Measurements from ENCODE around the gene CDKAL1. TPM values are rescaled to one million over a fixed set of nuclear protein-coding genes. Genes with fewer than 3 reads are reported as not detected.

Gene CDKAL1
- total and polyA plus RNA-seq, 2 donors (not counting 3 experiments of a cell fraction or from before 2014, with no cell fraction given), result 6.1 to 20.5 TPM

GRCh38 chr6:21128601-21129000 is 594.3 kb downstream of the CDKAL1 start:
- POLR2A ChIA-PET, result no interaction called here
- H2AFZ ChIP-seq (ENCODE audit: low read depth, low read length), result no peak overlapping the region
- no peak overlapping the region for H3K4me3 ChIP-seq (replicated peaks in 1 of 3; ENCODE audit: insufficient read depth in 1 of 3, low read depth in 1 of 3, low read length in 3 of 3)
- TF ChIP-seq POLR2AphosphoS5 (IDR thresholded peaks at IDR 0.05; ENCODE audit: insufficient read depth, low read depth, low read length), result no peak
- no peak for TF ChIP-seq JUN (IDR thresholded peaks at IDR 0.05; ENCODE audit: borderline replicate concordance, insufficient read depth, insufficient read length, low read depth)
- H4K20me1 ChIP-seq (replicated peaks; ENCODE audit: control insufficient read depth, extremely low read depth, insufficient read depth, low read length), result no peaks in the 10 kb centered on the region
- peaks cover 4% of the 10 kb centered on the region for H3K4me1 ChIP-seq (ENCODE audit: control insufficient read depth, extremely low read depth, insufficient read depth, low read length)
- H3K36me3 ChIP-seq (ENCODE audit: control insufficient read depth in 2 of 2, extremely low read depth in 1 of 2, insufficient read depth in 2 of 2, low read length in 2 of 2), result no peaks in the 10 kb centered on the region
- CTCF ChIA-PET, result no interaction called here
- FAIRE-seq (no peak), DNase-seq (ENCODE audit: low read depth, low spot score) (no peak)
- intact Hi-C loops (cut with micrococcal nuclease) (no loop called here), dilution Hi-C loops (cut with MboI; ENCODE audit: extremely low pct_ligation_motif_present, low sequenced_read_pairs) (no loop called here)
- no peaks in the 10 kb centered on the region for H3K9me1 ChIP-seq (replicated peaks; ENCODE audit: control insufficient read depth, extremely low read depth, insufficient read depth, low read length)
- no peaks in the 10 kb centered on the region for H3K9me3 ChIP-seq (replicated peaks; ENCODE audit: control insufficient read depth, insufficient read depth, low read length)
- H3K79me2 ChIP-seq (ENCODE audit: control insufficient read depth, insufficient read depth, low read length), result no peaks in the 10 kb centered on the region
- H3K27me3 ChIP-seq (ENCODE audit: control insufficient read depth in 2 of 2, insufficient read depth in 2 of 2, low read length in 2 of 2), result no peaks in the 10 kb centered on the region
- H3K4me2 ChIP-seq (ENCODE audit: insufficient read depth, low read length), result no peak overlapping the region
- no peak overlapping the region for H3K27ac ChIP-seq (ENCODE audit: insufficient read depth, low read depth, low read length)
- no peak overlapping the region for H3K9ac ChIP-seq (replicated peaks; ENCODE audit: extremely low read depth, insufficient read depth, low read length)
- no TSS peak for BruUV-seq (replicated peaks)

- H3K79me2 ChIP-seq (ENCODE audit: control insufficient read depth, insufficient read depth, low read length), result no peaks in the 10 kb centered on the region
- no peak for FAIRE-seq
- peaks cover 4% of the 10 kb centered on the region for H3K4me1 ChIP-seq (ENCODE audit: control insufficient read depth, extremely low read depth, insufficient read depth, low read length)
- CTCF ChIA-PET, result no interaction called here
- TF ChIP-seq CTCF (IDR thresholded peaks at IDR 0.05; ENCODE audit: extremely low read depth in 1 of 2, insufficient read depth in 1 of 2, low read depth in 1 of 2, low read length in 2 of 2), result no peak
- no peak for TF ChIP-seq MYC (IDR thresholded peaks at IDR 0.05; ENCODE audit: low read depth, low read length)
- TF ChIP-seq POLR2A (IDR thresholded peaks at IDR 0.05; ENCODE audit: low read depth, low read length), result no peak
- TF ChIP-seq JUN (IDR thresholded peaks at IDR 0.05; ENCODE audit: borderline replicate concordance, insufficient read depth, insufficient read length, low read depth), result no peak
- TF ChIP-seq POLR2AphosphoS5 (IDR thresholded peaks at IDR 0.05; ENCODE audit: insufficient read depth, low read depth, low read length), result no peak
- TF ChIP-seq GATA2 (IDR thresholded peaks at IDR 0.05; ENCODE audit: insufficient read depth, insufficient read length, low read depth, low read length), result no peak
- no peak for TF ChIP-seq EZH2 (IDR thresholded peaks at IDR 0.05; ENCODE audit: borderline replicate concordance, low read depth, low read length, severe bottlenecking)
- TF ChIP-seq MAX (IDR thresholded peaks at IDR 0.05; ENCODE audit: insufficient read depth, insufficient read length), result no peak
- no peak for TF ChIP-seq FOS (IDR thresholded peaks at IDR 0.05; ENCODE audit: borderline replicate concordance, insufficient read depth, low read length)
- H3K4me3 ChIP-seq (replicated peaks in 1 of 3; ENCODE audit: insufficient read depth in 1 of 3, low read depth in 1 of 3, low read length in 3 of 3), result no peak overlapping the region
- POLR2A ChIA-PET, result no interaction called here
- H3K9me3 ChIP-seq (replicated peaks; ENCODE audit: control insufficient read depth, insufficient read depth, low read length), result no peaks in the 10 kb centered on the region
- no peak overlapping the region for H3K27ac ChIP-seq (ENCODE audit: insufficient read depth, low read depth, low read length)
- no peaks in the 10 kb centered on the region for H3K9me1 ChIP-seq (replicated peaks; ENCODE audit: control insufficient read depth, extremely low read depth, insufficient read depth, low read length)
- intact Hi-C loops (cut with micrococcal nuclease), result no loop called here
- no peaks in the 10 kb centered on the region for H3K27me3 ChIP-seq (ENCODE audit: control insufficient read depth in 2 of 2, insufficient read depth in 2 of 2, low read length in 2 of 2)
- DNase-seq (ENCODE audit: low read depth, low spot score), result no peak
- H2AFZ ChIP-seq (ENCODE audit: low read depth, low read length), result no peak overlapping the region
- no peaks in the 10 kb centered on the region for H4K20me1 ChIP-seq (replicated peaks; ENCODE audit: control insufficient read depth, extremely low read depth, insufficient read depth, low read length)
- BruUV-seq (replicated peaks), result no TSS peak
- H3K4me2 ChIP-seq (ENCODE audit: insufficient read depth, low read length), result no peak overlapping the region
- H3K9ac ChIP-seq (replicated peaks; ENCODE audit: extremely low read depth, insufficient read depth, low read length), result no peak overlapping the region
- H3K36me3 ChIP-seq (ENCODE audit: control insufficient read depth in 2 of 2, extremely low read depth in 1 of 2, insufficient read depth in 2 of 2, low read length in 2 of 2), result no peaks in the 10 kb centered on the region
- dilution Hi-C loops (cut with MboI; ENCODE audit: extremely low pct_ligation_motif_present, low sequenced_read_pairs), result no loop called here
Observed at GRCh38 chr6:21131406-21131805, 597.1 kb downstream of the CDKAL1 start.
